ENCODE measurements around the gene LHX6. TPM values are rescaled to one million over a fixed set of nuclear protein-coding genes. Genes with fewer than 3 reads are reported as not detected.

LHX6 gene
- total and polyA plus RNA-seq, 2 experiments from 2014 or later = 1.0 to 1.2 TPM

DNA sequence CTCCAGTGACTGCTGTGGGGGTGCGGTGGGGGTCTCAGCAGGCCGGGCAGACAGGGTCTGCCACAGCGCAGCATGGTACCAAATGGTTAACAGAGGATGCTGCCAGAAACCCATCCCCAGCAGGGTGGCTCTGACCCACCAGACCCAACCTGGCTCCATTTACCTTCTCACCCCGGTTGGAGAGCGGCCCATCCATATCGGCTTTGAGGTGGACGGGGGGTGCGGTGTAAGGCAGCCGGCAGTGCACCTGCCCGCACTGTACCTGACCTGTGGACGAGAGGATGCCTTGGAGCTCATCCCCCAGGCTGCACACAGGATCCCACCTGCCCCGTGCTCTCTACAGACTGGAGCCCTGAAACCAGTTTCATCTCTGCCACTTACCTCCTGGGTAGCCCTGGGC is 19.3 kb downstream of the LHX6 start:
- Mint-ChIP-seq H3K9me3 (no peaks in the 10 kb centered on the region), H3K27ac (no peak overlapping the region), H3K4me1 (peaks cover 11% of the 10 kb centered on the region), H3K4me3 (no peak overlapping the region), H3K27me3 (ENCODE audit: insufficient read depth, low read depth, poor library complexity) (peaks cover 40% of the 10 kb centered on the region), H3K36me3 (ENCODE audit: low read depth) (no peaks in the 10 kb centered on the region; the same call in 2 of the 3 replicates)
- TF ChIP-seq STAT1 (IDR thresholded peaks at IDR 0.05; ENCODE audit: unreplicated experiment) = no peak
- no peak for TF ChIP-seq ZNF331 (CRISPR knock-in tag; IDR thresholded peaks at IDR 0.05; ENCODE audit: low read depth)
- TF ChIP-seq, protein P1, sequence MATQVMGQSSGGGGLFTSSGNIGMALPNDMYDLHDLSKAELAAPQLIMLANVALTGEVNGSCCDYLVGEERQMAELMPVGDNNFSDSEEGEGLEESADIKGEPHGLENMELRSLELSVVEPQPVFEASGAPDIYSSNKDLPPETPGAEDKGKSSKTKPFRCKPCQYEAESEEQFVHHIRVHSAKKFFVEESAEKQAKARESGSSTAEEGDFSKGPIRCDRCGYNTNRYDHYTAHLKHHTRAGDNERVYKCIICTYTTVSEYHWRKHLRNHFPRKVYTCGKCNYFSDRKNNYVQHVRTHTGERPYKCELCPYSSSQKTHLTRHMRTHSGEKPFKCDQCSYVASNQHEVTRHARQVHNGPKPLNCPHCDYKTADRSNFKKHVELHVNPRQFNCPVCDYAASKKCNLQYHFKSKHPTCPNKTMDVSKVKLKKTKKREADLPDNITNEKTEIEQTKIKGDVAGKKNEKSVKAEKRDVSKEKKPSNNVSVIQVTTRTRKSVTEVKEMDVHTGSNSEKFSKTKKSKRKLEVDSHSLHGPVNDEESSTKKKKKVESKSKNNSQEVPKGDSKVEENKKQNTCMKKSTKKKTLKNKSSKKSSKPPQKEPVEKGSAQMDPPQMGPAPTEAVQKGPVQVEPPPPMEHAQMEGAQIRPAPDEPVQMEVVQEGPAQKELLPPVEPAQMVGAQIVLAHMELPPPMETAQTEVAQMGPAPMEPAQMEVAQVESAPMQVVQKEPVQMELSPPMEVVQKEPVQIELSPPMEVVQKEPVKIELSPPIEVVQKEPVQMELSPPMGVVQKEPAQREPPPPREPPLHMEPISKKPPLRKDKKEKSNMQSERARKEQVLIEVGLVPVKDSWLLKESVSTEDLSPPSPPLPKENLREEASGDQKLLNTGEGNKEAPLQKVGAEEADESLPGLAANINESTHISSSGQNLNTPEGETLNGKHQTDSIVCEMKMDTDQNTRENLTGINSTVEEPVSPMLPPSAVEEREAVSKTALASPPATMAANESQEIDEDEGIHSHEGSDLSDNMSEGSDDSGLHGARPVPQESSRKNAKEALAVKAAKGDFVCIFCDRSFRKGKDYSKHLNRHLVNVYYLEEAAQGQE (IDR thresholded peaks at IDR 0.05; ENCODE audit: unreplicated experiment) = no peak
- no peak for TF ChIP-seq NANOG (IDR thresholded peaks at IDR 0.05; ENCODE audit: borderline replicate concordance)
- TF ChIP-seq CREB1 (CRISPR knock-in tag; IDR thresholded peaks at IDR 0.05; ENCODE audit: low read depth) = no peak
- TF ChIP-seq, protein P2, sequence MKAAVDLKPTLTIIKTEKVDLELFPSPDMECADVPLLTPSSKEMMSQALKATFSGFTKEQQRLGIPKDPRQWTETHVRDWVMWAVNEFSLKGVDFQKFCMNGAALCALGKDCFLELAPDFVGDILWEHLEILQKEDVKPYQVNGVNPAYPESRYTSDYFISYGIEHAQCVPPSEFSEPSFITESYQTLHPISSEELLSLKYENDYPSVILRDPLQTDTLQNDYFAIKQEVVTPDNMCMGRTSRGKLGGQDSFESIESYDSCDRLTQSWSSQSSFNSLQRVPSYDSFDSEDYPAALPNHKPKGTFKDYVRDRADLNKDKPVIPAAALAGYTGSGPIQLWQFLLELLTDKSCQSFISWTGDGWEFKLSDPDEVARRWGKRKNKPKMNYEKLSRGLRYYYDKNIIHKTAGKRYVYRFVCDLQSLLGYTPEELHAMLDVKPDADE (IDR thresholded peaks at IDR 0.05) = no peak
- TF ChIP-seq EZH2phosphoT487 (IDR thresholded peaks at IDR 0.05; ENCODE audit: unreplicated experiment) = no peak
- Histone ChIP-seq H3K9me2 (ENCODE audit: insufficient read depth) (no peaks in the 10 kb centered on the region), H3K4me2 (no peak overlapping the region), H3K36me3 (ENCODE audit: insufficient read depth) (no peaks in the 10 kb centered on the region), H3K4me3 (no peak overlapping the region), H2AFZ (no peak overlapping the region), H3F3A (replicated peaks; ENCODE audit: low read depth) (0 out of 2 replicates have a peak, but pooled peaks cover 6% of the 10 kb centered on the region), H4K20me1 (replicated peaks; ENCODE audit: insufficient read depth) (no peaks in the 10 kb centered on the region), H3K79me2 (replicated peaks; ENCODE audit: insufficient read depth) (no peaks in the 10 kb centered on the region), H3K27me3 (ENCODE audit: insufficient read depth) (peaks cover 37% of the 10 kb centered on the region), H3K27ac (ENCODE audit: low read depth) (no peak overlapping the region), H3K4me1 (ENCODE audit: insufficient read depth) (peaks cover 12% of the 10 kb centered on the region)
- no peak for ATAC-seq
- DNase-seq (ENCODE audit: low spot score) = no peak

DNA sequence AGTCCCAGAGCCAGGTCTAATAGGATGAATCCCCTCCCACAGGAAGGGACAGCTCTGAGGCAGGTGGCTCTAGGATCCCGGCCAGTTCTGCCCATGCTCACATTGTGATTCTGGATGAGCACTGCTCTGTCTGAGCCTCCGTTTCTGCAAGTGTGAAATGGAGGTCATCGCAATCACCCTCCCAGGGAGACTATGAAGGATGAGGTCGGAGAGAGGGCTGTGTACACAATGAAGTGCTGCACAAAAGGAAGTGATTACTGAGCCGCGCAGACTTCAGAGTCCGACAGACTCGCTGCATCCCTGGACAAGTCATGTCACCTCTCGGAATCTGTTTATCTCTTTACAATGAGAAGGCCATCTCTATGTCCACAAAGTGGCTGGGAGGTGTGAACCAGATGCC is 21.7 kb downstream of the LHX6 start:
- H3K9me3 Mint-ChIP-seq = no peaks in the 10 kb centered on the region
- no peak overlapping the region for H3K27ac Mint-ChIP-seq
- Histone ChIP-seq H3K27ac (ENCODE audit: low read depth) (no peak overlapping the region), H2AFZ (no peak overlapping the region), H3K36me3 (ENCODE audit: insufficient read depth) (no peaks in the 10 kb centered on the region), H3F3A (replicated peaks; ENCODE audit: low read depth) (no peaks in the 10 kb centered on the region), H4K20me1 (replicated peaks; ENCODE audit: insufficient read depth) (no peaks in the 10 kb centered on the region), H3K4me2 (no peak overlapping the region), H3K79me2 (replicated peaks; ENCODE audit: insufficient read depth) (no peaks in the 10 kb centered on the region), H3K4me1 (ENCODE audit: insufficient read depth) (peaks cover 13% of the 10 kb centered on the region), H3K27me3 (ENCODE audit: insufficient read depth) (peaks cover 17% of the 10 kb centered on the region), H3K4me3 (no peak overlapping the region), H3K9me2 (ENCODE audit: insufficient read depth) (0 out of 2 replicates have a peak, but pooled peaks cover 5% of the 10 kb centered on the region)
- no peak for TF ChIP-seq ZNF114 (CRISPR knock-in tag; IDR thresholded peaks at IDR 0.05)
- no peak for DNase-seq (ENCODE audit: low spot score)
- no peak overlapping the region for H3K4me3 Mint-ChIP-seq
- no peaks in the 10 kb centered on the region; the same call in 2 of the 3 replicates for H3K36me3 Mint-ChIP-seq (ENCODE audit: low read depth)
- peaks cover 18% of the 10 kb centered on the region for H3K27me3 Mint-ChIP-seq (ENCODE audit: insufficient read depth, low read depth, poor library complexity)
- ATAC-seq = no peak
- H3K4me1 Mint-ChIP-seq = peaks cover 14% of the 10 kb centered on the region

All from GM23338 (cell line).